ES-I3 (cell line): ENCODE results near the gene THOC7.
A peak's percentile ranks its signal among the peaks of the same experiment; 100 is the strongest.

Experiments used
- H3K36me3 ChIP-seq: 2 replicates; pipeline ENCODE4 v1.6.1; 2013; ENCODE audit warnings: mild to moderate bottlenecking, low read length, control low read depth, moderate library complexity; ENCODE audit not compliant: insufficient read depth
- H3K4me1 ChIP-seq: 2 replicates; pipeline ENCODE4 v1.6.1; 2013; ENCODE audit warnings: mild to moderate bottlenecking, control low read depth, low read length; ENCODE audit not compliant: insufficient read depth
- H3K9ac ChIP-seq: 2 replicates; pipeline ENCODE4 v1.6.1; 2013; ENCODE audit warnings: low read depth, mild to moderate bottlenecking, low read length, moderate library complexity
- H3K9me3 ChIP-seq: 2 replicates; pipeline ENCODE4 v1.6.1; 2013; ENCODE audit warnings: mild to moderate bottlenecking, low read length, moderate library complexity; ENCODE audit not compliant: control insufficient read depth, insufficient read depth

The THOC7 gene

GRCh38 chr3:63863150-63864007 lies at the start of gene THOC7, which contains the start of gene ATXN7:
Gene THOC7 (minus strand): TSS chr3:63863805. CDS start chr3:63863790, 15 bp downstream.
Gene ATXN7 (plus strand): TSS chr3:63863867. CDS start chr3:63912599, 48,732 bp downstream.
- Histone ChIP-seq H3K4me1 (peaks cover 21% of the 10 kb centered on the region), H3K9me3 (no peaks in the 10 kb centered on the region), H3K9ac (peak within 1 kb of the TSS; percentile 98), H3K36me3 (no peaks in the 10 kb centered on the region)

GRCh38 chr3:63912768-63913588 lies 49.4 kb upstream of the THOC7 start:
- Histone ChIP-seq H3K4me1 (peaks cover 17% of the 10 kb centered on the region; the same call in 1 of the 2 replicates), H3K9me3 (no peaks in the 10 kb centered on the region), H3K9ac (peak overlapping the region; percentile 58), H3K36me3 (no peaks in the 10 kb centered on the region)

GRCh38 chr3:63911873-63912767 lies 48.5 kb upstream of the THOC7 start, which contains the start of gene SCAANT1:
Gene SCAANT1 (minus strand): TSS chr3:63912383.
- H3K9ac ChIP-seq, result peak within 1 kb of the TSS; percentile 58
- no peaks in the 10 kb centered on the region for H3K36me3 ChIP-seq
- peaks cover 17% of the 10 kb centered on the region; the same call in 1 of the 2 replicates for H3K4me1 ChIP-seq
- no peaks in the 10 kb centered on the region for H3K9me3 ChIP-seq

GRCh38 chr3:63911509-63911872 lies 47.9 kb upstream of the THOC7 start:
- Histone ChIP-seq H3K9ac (peak overlapping the region; percentile 58), H3K36me3 (no peaks in the 10 kb centered on the region), H3K4me1 (peaks cover 17% of the 10 kb centered on the region; the same call in 1 of the 2 replicates), H3K9me3 (no peaks in the 10 kb centered on the region)

- no peaks in the 10 kb centered on the region for H3K36me3 ChIP-seq
- no peaks in the 10 kb centered on the region for H3K9me3 ChIP-seq
- H3K4me1 ChIP-seq, result peaks cover 17% of the 10 kb centered on the region; the same call in 1 of the 2 replicates
- peak overlapping the region; percentile 58; the same call in 1 of the 2 replicates for H3K9ac ChIP-seq
These were observed 47.3 kb upstream of the THOC7 start for GRCh38 chr3:63910891-63911290.

GRCh38 chr3:63910001-63910400 lies 46.4 kb upstream of the THOC7 start:
- H3K4me1 ChIP-seq, result peaks cover 17% of the 10 kb centered on the region; the same call in 1 of the 2 replicates
- no peaks in the 10 kb centered on the region for H3K36me3 ChIP-seq
- H3K9ac ChIP-seq, result no peak overlapping the region
- no peaks in the 10 kb centered on the region for H3K9me3 ChIP-seq

- H3K9me3 ChIP-seq, result no peaks in the 10 kb centered on the region
- no peak overlapping the region for H3K9ac ChIP-seq
- H3K4me1 ChIP-seq, result peaks cover 17% of the 10 kb centered on the region; the same call in 1 of the 2 replicates
- H3K36me3 ChIP-seq, result no peaks in the 10 kb centered on the region
These were observed 45.8 kb upstream of the THOC7 start for GRCh38 chr3:63909431-63909830.

GRCh38 chr3:63908776-63909175 lies 45.2 kb upstream of the THOC7 start:
- H3K9me3 ChIP-seq, result no peaks in the 10 kb centered on the region
- peaks cover 17% of the 10 kb centered on the region; the same call in 1 of the 2 replicates for H3K4me1 ChIP-seq
- no peak overlapping the region for H3K9ac ChIP-seq
- no peaks in the 10 kb centered on the region for H3K36me3 ChIP-seq

GRCh38 chr3:63908081-63908736 lies 44.6 kb upstream of the THOC7 start:
- Histone ChIP-seq H3K9ac (no peak overlapping the region), H3K9me3 (no peaks in the 10 kb centered on the region), H3K36me3 (no peaks in the 10 kb centered on the region), H3K4me1 (peaks cover 12% of the 10 kb centered on the region; the same call in 1 of the 2 replicates)

GRCh38 chr3:63905731-63906620 lies 42.4 kb upstream of the THOC7 start:
- Histone ChIP-seq H3K4me1 (peaks cover 9% of the 10 kb centered on the region; the same call in 1 of the 2 replicates), H3K9ac (no peak overlapping the region), H3K36me3 (no peaks in the 10 kb centered on the region), H3K9me3 (no peaks in the 10 kb centered on the region)

- Histone ChIP-seq H3K4me1 (peaks cover 10% of the 10 kb centered on the region; the same call in 1 of the 2 replicates), H3K9me3 (no peaks in the 10 kb centered on the region), H3K9ac (no peak overlapping the region), H3K36me3 (no peaks in the 10 kb centered on the region)
These were observed 36.9 kb upstream of the THOC7 start for GRCh38 chr3:63900459-63900858.

GRCh38 chr3:63900010-63900409 lies 36.4 kb upstream of the THOC7 start:
- Histone ChIP-seq H3K9me3 (no peaks in the 10 kb centered on the region), H3K9ac (no peak overlapping the region), H3K36me3 (no peaks in the 10 kb centered on the region), H3K4me1 (peaks cover 13% of the 10 kb centered on the region)
